Transverse colon (tissue), 4 donors: ENCODE data around the gene PRKCH. TPM values are rescaled to one million over a fixed set of nuclear protein-coding genes. Genes with fewer than 3 reads are reported as not detected.

Source experiments
- DNase-seq: peaks from one replicate; pipeline ENCODE4 v3.0.0-alpha.2; 2019
- H3K27ac ChIP-seq, 4 donors: fragments of 200-600 bp; sonication (generic); 2 replicates each; pipeline ENCODE4 v1.5.1; 2016 to 2018; ENCODE audit warnings: inconsistent platforms in 4 of 4
- H3K27me3 ChIP-seq: fragments of 200-600 bp; sonication (generic); 2 replicates; pipeline ENCODE4 v1.5.1; 2017; ENCODE audit warnings: inconsistent platforms
- H3K36me3 ChIP-seq, 4 donors: fragments of 200-600 bp; sonication (generic); 2 replicates each; pipeline ENCODE4 v1.5.1; 2017 to 2019; ENCODE audit warnings: inconsistent platforms in 4 of 4
- H3K4me1 ChIP-seq, 4 donors: fragments of 200-600 bp; sonication (generic); 2 replicates each; pipeline ENCODE4 v1.5.1; 2017 to 2020; ENCODE audit warnings: inconsistent platforms in 4 of 4
- H3K4me3 ChIP-seq, 4 donors: fragments of 200-600 bp; sonication (generic); 1 replicate in 1 of 4; 2 replicates in 3 of 4; pipeline versions ENCODE4 v1.5.1 to v1.6.1; 2017 to 2019; ENCODE audit warnings: inconsistent platforms in 4 of 4
- H3K9me3 ChIP-seq, 2 donors: fragments of 200-600 bp; sonication (generic); 2 replicates each; pipeline ENCODE4 v1.5.1; 2017 to 2019; ENCODE audit warnings: inconsistent platforms in 2 of 2
- CTCF ChIP-seq, 5 experiments: fragments of 200-600 bp in 3 of 5; fragments of 450-650 bp in 2 of 5; sonication (generic) in 3 of 5; IDR thresholded peaks; 1 replicate in 2 of 5; 2 replicates in 3 of 5; pipeline ENCODE4 v1.5.1; 2016 to 2017; ENCODE audit warnings: antibody characterized with exemption in 5 of 5, inconsistent platforms in 3 of 5, mild to moderate bottlenecking in 2 of 5, moderate library complexity in 1 of 5
- EP300 ChIP-seq: sonication (generic); formaldehyde crosslinking; IDR thresholded peaks from one replicate; pipeline ENCODE4 v1.6.1; 2017; ENCODE audit warnings: antibody characterized with exemption, low read depth
- POLR2A ChIP-seq: fragments of 450-650 bp; IDR thresholded peaks from one replicate; pipeline ENCODE4 v1.6.1; 2016; ENCODE audit warnings: antibody characterized with exemption, mild to moderate bottlenecking, moderate library complexity
- POLR2AphosphoS5 ChIP-seq, 3 donors: sonication (generic); formaldehyde crosslinking; IDR thresholded peaks; one replicate each; pipeline ENCODE4 v1.6.1; 2016; ENCODE audit warnings: antibody characterized with exemption in 3 of 3
- WGBS, 2 donors: methylation state at CpG; one replicate each; pipeline ENCODE4 v1.1.5; 2018; ENCODE audit warnings: low coverage in 1 of 2; 5-methylcytosine and 5-hydroxymethylcytosine counted together
- in situ Hi-C, 4 donors: fragments of 200-750 bp; cut with MboI; loops; one replicate each; pipeline versions ENCODE4 v1.15.0 to v1.15.1; 2017; ENCODE audit warnings: low sequenced_read_pairs in 3 of 4, low pct_ligation_motif_present in 1 of 4, low pct_unique_long_range_greater_than_20kb in 1 of 4
- intact Hi-C: fragments of 100-400 bp; cut with DNase I; formaldehyde crosslinking; loops from one replicate; pipeline ENCODE4 v1.15.1; 2023; ENCODE audit warnings: low total_unique reads
- total RNA-seq, 4 donors: library from RNA; depleted of rRNA; stranded (reverse); fragments of >200 nt; gene quantifications; one replicate each; pipeline ENCODE4 v1.1.0, GENCODE V29; 2016

Gene PRKCH
- total RNA-seq, 4 donors from 2014 or later, result 12.4 to 38.9 (median 27.0) TPM

- no peak for DNase-seq
- H3K27ac ChIP-seq, result no peak overlapping the region
- H3K9me3 ChIP-seq, result peaks cover 11 to 17% of the 10 kb centered on the region in 2 donors
- H3K36me3 ChIP-seq, result no peaks in the 10 kb centered on the region
- peaks cover 0 to 5% (median 0%) of the 10 kb centered on the region in 4 donors for H3K4me1 ChIP-seq
- H3K4me3 ChIP-seq, result no peak overlapping the region
- in situ Hi-C loops, result no loop called here
- TF ChIP-seq POLR2A (no peak), CTCF (IDR thresholded peaks at IDR 0.05) (no peak), EP300 (no peak), POLR2AphosphoS5 (IDR thresholded peaks at IDR 0.05) (no peak)
- intact Hi-C loops, result no loop called here
- no peaks in the 10 kb centered on the region for H3K27me3 ChIP-seq
- WGBS, 2 donors, result 78 to 85% methylated on average over 3 of the region's 3 CpGs
Measured at GRCh38 chr14:61372842-61373555, 51.6 kb downstream of the PRKCH start.

- no peak overlapping the region for H3K4me3 ChIP-seq
- H3K27ac ChIP-seq, result no peak overlapping the region
- intact Hi-C loops, result no loop called here
- H3K36me3 ChIP-seq, result no peaks in the 10 kb centered on the region
- WGBS, 2 donors, result 96% methylated on average over 3 of the region's 3 CpGs; no CpG with 5 or more reads in 1 of the 2 donors
- peaks cover 11 to 17% of the 10 kb centered on the region in 2 donors for H3K9me3 ChIP-seq
- in situ Hi-C loops, result no loop called here
- H3K27me3 ChIP-seq, result no peaks in the 10 kb centered on the region
- DNase-seq, result no peak
- TF ChIP-seq EP300 (no peak), CTCF (IDR thresholded peaks at IDR 0.05) (no peak), POLR2AphosphoS5 (IDR thresholded peaks at IDR 0.05) (no peak), POLR2A (no peak)
- no peaks in the 10 kb centered on the region for H3K4me1 ChIP-seq
Measured at GRCh38 chr14:61374284-61374683, 52.9 kb downstream of the PRKCH start.

GRCh38 chr14:61375218-61375617 lies 53.8 kb downstream of the PRKCH start:
- Histone ChIP-seq H3K36me3 (no peaks in the 10 kb centered on the region), H3K27ac (no peak overlapping the region), H3K9me3 (peaks cover 11 to 17% of the 10 kb centered on the region in 2 donors), H3K4me1 (no peaks in the 10 kb centered on the region), H3K27me3 (no peaks in the 10 kb centered on the region), H3K4me3 (no peak overlapping the region)
- TF ChIP-seq CTCF (IDR thresholded peaks at IDR 0.05) (no peak), POLR2AphosphoS5 (IDR thresholded peaks at IDR 0.05) (no peak), POLR2A (no peak), EP300 (no peak)
- intact Hi-C loops (no loop called here), in situ Hi-C loops (no loop called here)
- no peak for DNase-seq
- 86% methylated on average over 3 of the region's 3 CpGs for WGBS, 2 donors

GRCh38 chr14:61376314-61376713 lies 54.9 kb downstream of the PRKCH start:
- WGBS, 2 donors, result 90 to 94% methylated on average over 1 of the region's 1 CpG
- no peaks in the 10 kb centered on the region for H3K27me3 ChIP-seq
- no peak for TF ChIP-seq POLR2A
- TF ChIP-seq POLR2AphosphoS5 (IDR thresholded peaks at IDR 0.05), result no peak
- TF ChIP-seq EP300, result no peak
- TF ChIP-seq CTCF (IDR thresholded peaks at IDR 0.05), result no peak
- intact Hi-C loops (no loop called here), in situ Hi-C loops (no loop called here)
- no peak overlapping the region for H3K27ac ChIP-seq
- H3K4me3 ChIP-seq, result no peak overlapping the region
- peaks cover 11 to 17% of the 10 kb centered on the region in 2 donors for H3K9me3 ChIP-seq
- DNase-seq, result no peak
- no peaks in the 10 kb centered on the region for H3K36me3 ChIP-seq
- no peaks in the 10 kb centered on the region for H3K4me1 ChIP-seq
